Stimulated activated CD4-positive, alpha-beta T cell treated with anti-CD3 and anti-CD28 coated beads, Interleukin-12 subunit alpha, Interleukin-12 subunit beta, amount 100 ng/mL, for 4 hours (primary cell): ENCODE results near the gene CHRDL2.
"Not testable (repeated sequence)": the region's sequence is repeated elsewhere in the genome, so short reads cannot be mapped to it uniquely, and the experiment has no call there.

Experiments used
- DNase-seq: peaks from one replicate; pipeline ENCODE4 v3.0.0-alpha.2; 2020

Gene CHRDL2

GRCh38 chr11:74662487-74663103, 68.6 kb downstream of the CHRDL2 start:
- DNase-seq = no peak

- not testable (repeated sequence) for DNase-seq
Measured at GRCh38 chr11:74659124-74659523, 72.1 kb downstream of the CHRDL2 start.

GRCh38 chr11:74654976-74655375, 76.2 kb downstream of the CHRDL2 start:
- DNase-seq = no peak

GRCh38 chr11:74650498-74650897, 80.7 kb downstream of the CHRDL2 start:
- no peak for DNase-seq

GRCh38 chr11:74648894-74649293, 82.3 kb downstream of the CHRDL2 start:
- no peak for DNase-seq

- no peak for DNase-seq
Measured at GRCh38 chr11:74647831-74648230, 83.4 kb downstream of the CHRDL2 start.

- DNase-seq = no peak
Measured at GRCh38 chr11:74647404-74647803, 83.8 kb downstream of the CHRDL2 start.

- DNase-seq = no peak
Measured at GRCh38 chr11:74646954-74647353, 84.3 kb downstream of the CHRDL2 start.
